K562 (cell line): ENCODE data around the gene HOTAIR. TPM values are rescaled to one million over a fixed set of nuclear protein-coding genes. Genes with fewer than 3 reads are reported as not detected.

Source experiments
- ARID1B ChIP-seq: fragments of 450-650 bp; IDR thresholded peaks from 2 replicates; pipeline ENCODE4 v1.6.1; 2016; ENCODE audit warnings: antibody characterized with exemption, mild to moderate bottlenecking, inconsistent platforms
- CAMTA2 ChIP-seq: fragments of 250-450 bp; sonication (Bioruptor Pico); conservative IDR thresholded peaks from 2 replicates; pipeline ENCODE4 v1.5.1; 2022
- CBX2 ChIP-seq: fragments of 200-600 bp; sonication (generic); IDR thresholded peaks from one replicate; pipeline ENCODE4 v1.6.1; 2012; ENCODE audit warnings: mild to moderate bottlenecking, low read length, inconsistent platforms; ENCODE audit not compliant: insufficient read depth, poor library complexity, severe bottlenecking
- CBX8 ChIP-seq: fragments of 200-600 bp; sonication (generic); IDR thresholded peaks from 2 replicates; pipeline ENCODE4 v1.6.1; 2012; ENCODE audit warnings: borderline replicate concordance, mixed run types, low read depth, mild to moderate bottlenecking, moderate library complexity, mixed read lengths, low read length, control low read depth, inconsistent platforms; ENCODE audit not compliant: poor library complexity, severe bottlenecking; ENCODE audit errors: extremely low read depth
- ELF4 ChIP-seq: fragments of 450-650 bp; formaldehyde crosslinking; IDR thresholded peaks from 2 replicates; pipeline ENCODE4 v1.4.0; 2022; ENCODE audit warnings: missing genetic modification characterization
- GABPB2 ChIP-seq: fragments of 250-450 bp; sonication (Bioruptor Pico); conservative IDR thresholded peaks from 2 replicates; pipeline ENCODE4 v1.5.1; 2021; ENCODE audit warnings: mild to moderate bottlenecking
- GATA2 ChIP-seq: sonication (generic); formaldehyde crosslinking; IDR thresholded peaks from 2 replicates; pipeline ENCODE4 v1.4.0; 2020; ENCODE audit warnings: mild to moderate bottlenecking, missing genetic modification reagents
- GATAD2B ChIP-seq: fragments of 450-650 bp; IDR thresholded peaks from 2 replicates; pipeline ENCODE4 v1.6.1; 2017; ENCODE audit warnings: mild to moderate bottlenecking, borderline replicate concordance
- HDAC8 ChIP-seq: fragments of 450-650 bp; IDR thresholded peaks from 2 replicates; pipeline ENCODE4 v1.6.1; 2016; ENCODE audit warnings: mild to moderate bottlenecking, missing genetic modification characterization, moderate library complexity, missing compliant biosample characterization
- NR2F6 ChIP-seq: fragments of 450-650 bp; formaldehyde crosslinking; IDR thresholded peaks from 2 replicates; pipeline ENCODE4 v1.4.0; 2020; ENCODE audit warnings: mild to moderate bottlenecking
- PCBP2 ChIP-seq: fragments of 200-400 bp; formaldehyde crosslinking; IDR thresholded peaks from 2 replicates; pipeline ENCODE4 v1.6.1; 2018; ENCODE audit warnings: low read length, low read depth, mild to moderate bottlenecking, moderate library complexity; ENCODE audit not compliant: poor library complexity, severe bottlenecking
- PHB2 ChIP-seq: fragments of 450-650 bp; IDR thresholded peaks from 2 replicates; pipeline ENCODE4 v1.6.1; 2017; ENCODE audit warnings: low read depth
- PURB ChIP-seq: sonication (generic); formaldehyde crosslinking; IDR thresholded peaks from 2 replicates; pipeline ENCODE4 v1.9.0; 2021; ENCODE audit warnings: low read depth, mild to moderate bottlenecking, missing genetic modification reagents
- RAD21 ChIP-seq, 2 experiments: fragments of 250-450 bp in 1 of 2; fragments of 450-650 bp in 1 of 2; sonication (Bioruptor Pico) in 1 of 2; formaldehyde crosslinking in 1 of 2; IDR thresholded peaks in 1 of 2; conservative IDR thresholded peaks in 1 of 2; 2 replicates each; pipeline versions ENCODE4 v1.4.0 to v1.8.0; 2020 to 2022; ENCODE audit warnings: mild to moderate bottlenecking in 2 of 2, moderate library complexity in 1 of 2
- RBM39 ChIP-seq: fragments of 200-400 bp; formaldehyde crosslinking; optimal IDR thresholded peaks from 2 replicates; pipeline ENCODE3; 2018; ENCODE audit warnings: low read depth, low read length
- TRIM28 ChIP-seq: fragments of 450-650 bp; IDR thresholded peaks from 2 replicates; pipeline ENCODE4 v1.6.1; 2017
- U2AF1 ChIP-seq: fragments of 200-400 bp; formaldehyde crosslinking; optimal IDR thresholded peaks from 2 replicates; pipeline ENCODE3; 2017; ENCODE audit warnings: mild to moderate bottlenecking, low read depth, low read length, moderate library complexity
- ZFP30 ChIP-seq: fragments of 250-450 bp; sonication (Bioruptor Pico); IDR thresholded peaks from 2 replicates; pipeline ENCODE4 v1.8.0; 2022; ENCODE audit warnings: moderate library complexity, mild to moderate bottlenecking, inconsistent platforms, borderline replicate concordance
- ZNF121 ChIP-seq: sonication (generic); formaldehyde crosslinking; conservative IDR thresholded peaks from 2 replicates; pipeline ENCODE4 v1.8.0; 2022; ENCODE audit warnings: missing genetic modification reagents
- ZNF133 ChIP-seq: fragments of 250-450 bp; sonication (Bioruptor Pico); IDR thresholded peaks from 2 replicates; pipeline ENCODE4 v1.4.0; 2020; ENCODE audit warnings: mild to moderate bottlenecking
- polyA plus RNA-seq, 8 experiments: library from polyadenylated mRNA; depleted of rRNA in 4 of 8; stranded (reverse) in 5 of 8; unstranded in 3 of 8; fragments of >200 nt; fragmentation: Nextera tagmentation in 2 of 8; fragmentation: Illumina TruSeq in 1 of 8; extraction: Ambion mirVana in 2 of 8; extraction: Trizol in 1 of 8; gene quantifications; 2 replicates each; pipeline versions ENCODE4 v1.2.1 to v1.2.3, GENCODE V29; 2011 to 2014; ENCODE audit warnings: inconsistent platforms in 1 of 8, missing spikeins in 1 of 8
- total RNA-seq, 7 experiments: library from RNA; depleted of rRNA in 6 of 7; stranded (reverse); fragments of >200 nt in 6 of 7; fragmentation: Illumina TruSeq in 2 of 7; extraction: Trizol in 2 of 7; gene quantifications; 2 replicates each; pipeline versions ENCODE4 v1.2.1 to v1.2.3, GENCODE V29; 2011 to 2021; ENCODE audit warnings: low replicate concordance in 1 of 7
- TF ChIP-seq, protein P1 (sequence below): fragments of 450-650 bp; formaldehyde crosslinking; IDR thresholded peaks from 2 replicates; pipeline ENCODE4 v1.4.0; 2022; ENCODE audit warnings: missing genetic modification characterization
- TF ChIP-seq, protein P2 (sequence below): IDR thresholded peaks from 2 replicates; pipeline ENCODE4 v1.6.1; 2011; ENCODE audit not compliant: insufficient read length; ENCODE audit errors: extremely low read depth
- TF ChIP-seq, protein P3 (sequence below): fragments of 200-400 bp; formaldehyde crosslinking; IDR thresholded peaks from 2 replicates; pipeline ENCODE4 v1.6.1; 2017; ENCODE audit warnings: mild to moderate bottlenecking, low read depth, low read length, moderate library complexity
- TF ChIP-seq, protein P4 (sequence below): sonication (generic); formaldehyde crosslinking; IDR thresholded peaks from 2 replicates; pipeline ENCODE4 v1.9.0; 2022; ENCODE audit warnings: mild to moderate bottlenecking, missing genetic modification reagents

Gene HOTAIR
- total and polyA plus RNA-seq, 9 of the 15 experiments (the other 6 are each of a cell fraction or from before 2014, with no cell fraction given): 0.04 TPM; not detected in 8

DNA sequence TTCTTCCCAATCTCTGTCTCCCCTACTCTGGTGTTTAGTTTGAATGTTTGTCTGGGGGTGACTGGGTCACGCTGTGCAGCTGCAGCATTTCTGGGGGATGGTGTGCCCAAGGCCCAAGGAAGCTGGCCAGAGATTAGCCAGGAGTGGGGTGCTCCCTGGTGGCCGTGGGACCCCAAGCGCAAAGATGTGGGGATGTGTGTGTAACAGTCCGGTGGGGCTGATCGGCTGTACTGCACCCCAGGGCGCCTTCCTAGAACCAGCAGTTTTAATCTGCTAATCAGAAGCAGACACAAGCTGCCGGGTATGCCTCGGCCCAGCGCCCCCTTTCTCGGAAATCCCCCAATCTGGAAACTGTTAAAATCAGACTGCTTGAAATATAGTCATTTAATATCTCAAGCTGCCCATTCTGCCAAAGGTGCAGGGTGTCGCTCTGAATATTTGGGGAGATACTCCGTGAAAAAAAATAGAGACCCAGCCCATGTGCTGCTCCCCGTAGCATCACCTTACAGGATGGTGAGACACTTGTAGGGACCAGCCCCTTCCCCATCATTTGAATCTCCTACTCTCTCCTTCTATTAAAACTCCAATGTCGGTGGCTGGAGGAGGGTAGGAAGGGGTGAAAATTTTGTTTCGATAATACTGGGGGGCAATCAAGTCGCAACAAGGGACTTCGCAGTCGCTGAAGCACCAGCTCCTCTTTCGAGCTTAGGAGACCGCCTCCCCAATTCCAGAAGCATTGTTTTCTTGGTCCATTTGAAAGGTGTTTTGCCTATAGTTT is 29.5 kb upstream of the HOTAIR start (continued):
- TF ChIP-seq U2AF1 (no peak), CBX8 (no peak), TRIM28 (no peak), ZFP30 (CRISPR knock-in tag) (no peak), PURB (no peak), CAMTA2 (no peak), GATA2 (no peak), ELF4 (no peak), CBX2 (no peak), PCBP2 (no peak), ZNF121 (CRISPR knock-in tag) (no peak), GABPB2 (CRISPR knock-in tag) (no peak), HDAC8 (tag) (no peak), RBM39 (no peak), RAD21 (CRISPR knock-in tag; conservative IDR thresholded peaks at IDR 0.05 in 1 of 2, IDR thresholded peaks at IDR 0.05 in 1 of 2) (peak; percentile 43 to 60), GATAD2B (no peak), PHB2 (no peak), ARID1B (peak; percentile 37; the same call in 1 of the 2 replicates), ZNF133 (CRISPR knock-in tag) (no peak), NR2F6 (CRISPR knock-in tag) (no peak)
- TF ChIP-seq, protein P1, sequence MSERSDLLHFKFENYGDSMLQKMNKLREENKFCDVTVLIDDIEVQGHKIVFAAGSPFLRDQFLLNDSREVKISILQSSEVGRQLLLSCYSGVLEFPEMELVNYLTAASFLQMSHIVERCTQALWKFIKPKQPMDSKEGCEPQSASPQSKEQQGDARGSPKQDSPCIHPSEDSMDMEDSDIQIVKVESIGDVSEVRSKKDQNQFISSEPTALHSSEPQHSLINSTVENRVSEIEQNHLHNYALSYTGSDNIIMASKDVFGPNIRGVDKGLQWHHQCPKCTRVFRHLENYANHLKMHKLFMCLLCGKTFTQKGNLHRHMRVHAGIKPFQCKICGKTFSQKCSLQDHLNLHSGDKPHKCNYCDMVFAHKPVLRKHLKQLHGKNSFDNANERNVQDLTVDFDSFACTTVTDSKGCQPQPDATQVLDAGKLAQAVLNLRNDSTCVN (CRISPR knock-in tag): no peak
- TF ChIP-seq, protein P2, sequence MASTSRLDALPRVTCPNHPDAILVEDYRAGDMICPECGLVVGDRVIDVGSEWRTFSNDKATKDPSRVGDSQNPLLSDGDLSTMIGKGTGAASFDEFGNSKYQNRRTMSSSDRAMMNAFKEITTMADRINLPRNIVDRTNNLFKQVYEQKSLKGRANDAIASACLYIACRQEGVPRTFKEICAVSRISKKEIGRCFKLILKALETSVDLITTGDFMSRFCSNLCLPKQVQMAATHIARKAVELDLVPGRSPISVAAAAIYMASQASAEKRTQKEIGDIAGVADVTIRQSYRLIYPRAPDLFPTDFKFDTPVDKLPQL: no peak
- TF ChIP-seq, protein P3, sequence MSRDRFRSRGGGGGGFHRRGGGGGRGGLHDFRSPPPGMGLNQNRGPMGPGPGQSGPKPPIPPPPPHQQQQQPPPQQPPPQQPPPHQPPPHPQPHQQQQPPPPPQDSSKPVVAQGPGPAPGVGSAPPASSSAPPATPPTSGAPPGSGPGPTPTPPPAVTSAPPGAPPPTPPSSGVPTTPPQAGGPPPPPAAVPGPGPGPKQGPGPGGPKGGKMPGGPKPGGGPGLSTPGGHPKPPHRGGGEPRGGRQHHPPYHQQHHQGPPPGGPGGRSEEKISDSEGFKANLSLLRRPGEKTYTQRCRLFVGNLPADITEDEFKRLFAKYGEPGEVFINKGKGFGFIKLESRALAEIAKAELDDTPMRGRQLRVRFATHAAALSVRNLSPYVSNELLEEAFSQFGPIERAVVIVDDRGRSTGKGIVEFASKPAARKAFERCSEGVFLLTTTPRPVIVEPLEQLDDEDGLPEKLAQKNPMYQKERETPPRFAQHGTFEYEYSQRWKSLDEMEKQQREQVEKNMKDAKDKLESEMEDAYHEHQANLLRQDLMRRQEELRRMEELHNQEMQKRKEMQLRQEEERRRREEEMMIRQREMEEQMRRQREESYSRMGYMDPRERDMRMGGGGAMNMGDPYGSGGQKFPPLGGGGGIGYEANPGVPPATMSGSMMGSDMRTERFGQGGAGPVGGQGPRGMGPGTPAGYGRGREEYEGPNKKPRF: no peak
- TF ChIP-seq, protein P4, sequence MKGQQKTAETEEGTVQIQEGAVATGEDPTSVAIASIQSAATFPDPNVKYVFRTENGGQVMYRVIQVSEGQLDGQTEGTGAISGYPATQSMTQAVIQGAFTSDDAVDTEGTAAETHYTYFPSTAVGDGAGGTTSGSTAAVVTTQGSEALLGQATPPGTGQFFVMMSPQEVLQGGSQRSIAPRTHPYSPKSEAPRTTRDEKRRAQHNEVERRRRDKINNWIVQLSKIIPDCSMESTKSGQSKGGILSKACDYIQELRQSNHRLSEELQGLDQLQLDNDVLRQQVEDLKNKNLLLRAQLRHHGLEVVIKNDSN (CRISPR knock-in tag): no peak
